NB4 (cell line): ENCODE results near the gene C12orf60.

Experiments
- POLR2A ChIP-seq: IDR thresholded peaks from 2 replicates; pipeline ENCODE4 v1.6.1; 2011; ENCODE audit warnings: mild to moderate bottlenecking; ENCODE audit not compliant: insufficient read length; ENCODE audit errors: extremely low read depth
- TF ChIP-seq, protein P1 (sequence below): IDR thresholded peaks from one replicate; pipeline ENCODE4 v1.5.1; 2012; ENCODE audit warnings: low read depth, low read length

DNA sequence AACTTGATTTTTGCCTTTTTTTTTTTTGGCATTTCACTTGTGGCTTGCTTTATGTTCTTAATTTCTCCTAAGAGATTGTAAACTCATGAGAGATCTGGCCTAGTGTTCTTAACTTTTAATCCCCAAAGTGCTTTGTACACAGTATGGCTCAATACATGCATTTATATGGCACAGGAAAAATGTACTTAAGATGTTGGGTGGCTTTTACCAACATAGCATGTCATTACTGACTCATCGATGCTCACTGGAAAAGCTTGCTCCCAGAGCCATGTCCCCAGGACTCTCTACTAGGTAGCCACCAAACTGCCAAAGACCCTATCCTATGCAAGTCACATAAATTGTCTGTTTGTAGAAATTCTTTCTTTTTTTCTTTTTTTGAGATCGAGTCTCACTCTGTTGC, 23.6 kb downstream of the C12orf60 start:
- no peak for TF ChIP-seq POLR2A
- TF ChIP-seq, protein P1, sequence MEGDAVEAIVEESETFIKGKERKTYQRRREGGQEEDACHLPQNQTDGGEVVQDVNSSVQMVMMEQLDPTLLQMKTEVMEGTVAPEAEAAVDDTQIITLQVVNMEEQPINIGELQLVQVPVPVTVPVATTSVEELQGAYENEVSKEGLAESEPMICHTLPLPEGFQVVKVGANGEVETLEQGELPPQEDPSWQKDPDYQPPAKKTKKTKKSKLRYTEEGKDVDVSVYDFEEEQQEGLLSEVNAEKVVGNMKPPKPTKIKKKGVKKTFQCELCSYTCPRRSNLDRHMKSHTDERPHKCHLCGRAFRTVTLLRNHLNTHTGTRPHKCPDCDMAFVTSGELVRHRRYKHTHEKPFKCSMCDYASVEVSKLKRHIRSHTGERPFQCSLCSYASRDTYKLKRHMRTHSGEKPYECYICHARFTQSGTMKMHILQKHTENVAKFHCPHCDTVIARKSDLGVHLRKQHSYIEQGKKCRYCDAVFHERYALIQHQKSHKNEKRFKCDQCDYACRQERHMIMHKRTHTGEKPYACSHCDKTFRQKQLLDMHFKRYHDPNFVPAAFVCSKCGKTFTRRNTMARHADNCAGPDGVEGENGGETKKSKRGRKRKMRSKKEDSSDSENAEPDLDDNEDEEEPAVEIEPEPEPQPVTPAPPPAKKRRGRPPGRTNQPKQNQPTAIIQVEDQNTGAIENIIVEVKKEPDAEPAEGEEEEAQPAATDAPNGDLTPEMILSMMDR, result no peak
